ENCODE measurements around the gene HPSE2.

Gene HPSE2

DNA sequence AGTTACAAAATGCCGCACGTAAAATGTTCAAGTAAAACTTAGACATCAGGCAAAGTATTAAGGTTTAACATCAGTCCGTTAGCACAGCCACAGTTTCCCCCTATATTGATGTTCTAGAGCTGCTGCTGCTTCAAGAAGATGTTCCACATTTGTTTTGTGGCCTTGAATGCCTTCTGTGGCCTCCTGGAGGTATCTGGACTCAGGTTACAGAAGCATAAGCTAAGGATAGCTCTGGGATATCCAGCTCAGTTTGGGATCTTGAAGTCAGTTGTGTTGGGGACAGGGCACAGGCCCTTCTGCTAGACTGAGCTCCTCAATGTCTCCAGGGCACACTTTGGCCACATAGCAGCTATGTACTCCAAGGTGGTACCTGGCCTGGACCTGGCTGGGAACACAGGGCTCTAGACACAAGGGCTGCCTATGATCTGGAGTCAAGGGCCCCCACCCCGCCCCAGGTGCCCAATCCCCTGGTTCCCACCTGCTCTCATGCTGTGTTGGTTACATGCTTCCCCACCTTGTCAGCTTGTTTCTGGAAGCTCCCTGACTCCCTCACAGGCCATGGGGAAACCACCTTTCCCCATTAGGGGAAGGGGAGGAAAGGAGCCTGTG, 825.4 kb downstream of the HPSE2 start:
- H2AFZ ChIP-seq (ENCODE audit: low read depth, low read length), result no peak overlapping the region
- peaks cover 37% of the 10 kb centered on the region for H3K4me1 ChIP-seq (ENCODE audit: low read length)
- H3K79me2 ChIP-seq (ENCODE audit: low read length), result no peaks in the 10 kb centered on the region
- no peak overlapping the region for H3K9ac ChIP-seq (ENCODE audit: low read length)
- H3K36me3 ChIP-seq (replicated peaks; ENCODE audit: low read depth, low read length), result no peaks in the 10 kb centered on the region
- no peaks in the 10 kb centered on the region for H3K9me3 ChIP-seq (ENCODE audit: insufficient read depth, low read length)
- no peaks in the 10 kb centered on the region for H4K20me1 ChIP-seq (ENCODE audit: insufficient read depth, low read length)
- H3K4me2 ChIP-seq (ENCODE audit: low read length), result no peak overlapping the region
- no peak overlapping the region for H3K27ac ChIP-seq (ENCODE audit: low read length)
- H3K4me3 ChIP-seq (ENCODE audit: low read length), result no peak overlapping the region
- H3K27me3 ChIP-seq (ENCODE audit: low read depth, low read length), result no peaks in the 10 kb centered on the region
- TF ChIP-seq, protein P1, sequence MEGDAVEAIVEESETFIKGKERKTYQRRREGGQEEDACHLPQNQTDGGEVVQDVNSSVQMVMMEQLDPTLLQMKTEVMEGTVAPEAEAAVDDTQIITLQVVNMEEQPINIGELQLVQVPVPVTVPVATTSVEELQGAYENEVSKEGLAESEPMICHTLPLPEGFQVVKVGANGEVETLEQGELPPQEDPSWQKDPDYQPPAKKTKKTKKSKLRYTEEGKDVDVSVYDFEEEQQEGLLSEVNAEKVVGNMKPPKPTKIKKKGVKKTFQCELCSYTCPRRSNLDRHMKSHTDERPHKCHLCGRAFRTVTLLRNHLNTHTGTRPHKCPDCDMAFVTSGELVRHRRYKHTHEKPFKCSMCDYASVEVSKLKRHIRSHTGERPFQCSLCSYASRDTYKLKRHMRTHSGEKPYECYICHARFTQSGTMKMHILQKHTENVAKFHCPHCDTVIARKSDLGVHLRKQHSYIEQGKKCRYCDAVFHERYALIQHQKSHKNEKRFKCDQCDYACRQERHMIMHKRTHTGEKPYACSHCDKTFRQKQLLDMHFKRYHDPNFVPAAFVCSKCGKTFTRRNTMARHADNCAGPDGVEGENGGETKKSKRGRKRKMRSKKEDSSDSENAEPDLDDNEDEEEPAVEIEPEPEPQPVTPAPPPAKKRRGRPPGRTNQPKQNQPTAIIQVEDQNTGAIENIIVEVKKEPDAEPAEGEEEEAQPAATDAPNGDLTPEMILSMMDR (IDR thresholded peaks at IDR 0.05; ENCODE audit: low read depth, low read length), result no peak
- no peak for TF ChIP-seq EZH2phosphoT487 (IDR thresholded peaks at IDR 0.05; ENCODE audit: low read depth)

DNA sequence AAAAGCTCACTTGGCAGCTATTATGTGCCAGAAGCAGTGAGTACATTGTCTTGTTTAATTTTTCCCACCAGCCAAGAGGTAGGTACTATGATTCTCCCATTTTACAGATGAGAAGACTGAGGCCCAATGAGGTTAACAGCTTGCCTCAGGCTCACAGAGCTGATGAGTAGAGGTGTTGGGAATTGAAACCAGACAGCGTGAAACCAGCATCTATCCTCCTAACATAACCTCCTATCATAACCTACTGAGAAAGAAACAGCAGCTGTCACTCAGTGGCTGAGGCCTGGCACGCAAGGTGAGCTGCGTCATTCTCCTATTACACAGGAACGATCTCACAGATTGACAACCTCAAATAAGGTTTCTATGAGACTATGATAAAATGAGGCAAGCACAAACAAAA, 826.9 kb downstream of the HPSE2 start:
- no peaks in the 10 kb centered on the region for H3K79me2 ChIP-seq (ENCODE audit: low read length)
- peaks cover 49% of the 10 kb centered on the region for H3K4me1 ChIP-seq (ENCODE audit: low read length)
- no peaks in the 10 kb centered on the region for H3K36me3 ChIP-seq (replicated peaks; ENCODE audit: low read depth, low read length)
- H2AFZ ChIP-seq (ENCODE audit: low read depth, low read length), result no peak overlapping the region
- no peak overlapping the region for H3K9ac ChIP-seq (ENCODE audit: low read length)
- H3K4me2 ChIP-seq (ENCODE audit: low read length), result no peak overlapping the region; the same call in 1 of the 2 replicates
- no peak for TF ChIP-seq EZH2phosphoT487 (IDR thresholded peaks at IDR 0.05; ENCODE audit: low read depth)
- no peaks in the 10 kb centered on the region for H4K20me1 ChIP-seq (ENCODE audit: insufficient read depth, low read length)
- no peaks in the 10 kb centered on the region for H3K9me3 ChIP-seq (ENCODE audit: insufficient read depth, low read length)
- H3K27me3 ChIP-seq (ENCODE audit: low read depth, low read length), result no peaks in the 10 kb centered on the region
- H3K4me3 ChIP-seq (ENCODE audit: low read length), result no peak overlapping the region
- no peak overlapping the region for H3K27ac ChIP-seq (ENCODE audit: low read length)

DNA sequence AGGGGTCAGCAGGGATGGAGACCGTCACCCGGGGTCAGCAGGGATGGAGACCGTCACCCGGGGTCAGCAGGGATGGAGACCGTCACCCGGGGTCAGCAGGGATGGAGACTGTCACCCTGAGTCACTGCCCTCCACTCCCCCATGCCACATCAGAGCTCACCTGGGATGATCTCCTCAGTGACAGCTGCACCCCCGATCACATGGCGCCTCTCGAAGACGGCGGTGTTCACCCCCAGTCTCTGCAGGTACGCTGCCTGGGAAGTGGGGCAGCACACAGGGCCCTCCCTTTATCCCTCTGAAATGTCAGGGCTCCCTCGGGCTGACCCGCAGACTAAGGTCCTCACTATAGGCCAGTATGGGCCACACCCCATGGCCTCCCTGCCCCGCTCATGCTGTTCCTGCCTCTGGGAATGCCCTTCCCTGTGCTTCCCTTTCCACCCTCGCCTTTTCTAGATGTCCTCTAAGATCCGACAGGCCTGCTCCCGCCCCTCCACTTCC, 827.9 kb downstream of the HPSE2 start:
- H3K27me3 ChIP-seq (ENCODE audit: low read depth, low read length), result no peaks in the 10 kb centered on the region

More for the DNA sequence above, 827.9 kb downstream of the HPSE2 start:
- Histone ChIP-seq H3K9me3 (ENCODE audit: insufficient read depth, low read length) (no peaks in the 10 kb centered on the region), H3K79me2 (ENCODE audit: low read length) (no peaks in the 10 kb centered on the region), H3K27ac (ENCODE audit: low read length) (no peak overlapping the region), H4K20me1 (ENCODE audit: insufficient read depth, low read length) (no peaks in the 10 kb centered on the region), H3K4me1 (ENCODE audit: low read length) (peaks cover 59% of the 10 kb centered on the region), H3K4me3 (ENCODE audit: low read length) (no peak overlapping the region), H2AFZ (ENCODE audit: low read depth, low read length) (no peak overlapping the region), H3K4me2 (ENCODE audit: low read length) (no peak overlapping the region), H3K9ac (ENCODE audit: low read length) (no peak overlapping the region), H3K36me3 (replicated peaks; ENCODE audit: low read depth, low read length) (no peaks in the 10 kb centered on the region)
- TF ChIP-seq EZH2phosphoT487 (IDR thresholded peaks at IDR 0.05; ENCODE audit: low read depth), result no peak
- TF ChIP-seq, protein P1 (IDR thresholded peaks at IDR 0.05; ENCODE audit: low read depth, low read length), result no peak
